Suprapubic skin (tissue), 3 donors: ENCODE results near the gene CYP4A11.

Experiments
- EP300 ChIP-seq: sonication (generic); formaldehyde crosslinking; IDR thresholded peaks from one replicate; pipeline ENCODE4 v1.6.1; 2017; ENCODE audit warnings: antibody characterized with exemption
- POLR2A ChIP-seq, 2 donors: fragments of 450-650 bp; IDR thresholded peaks; one replicate each; pipeline ENCODE4 v1.6.1; 2017; ENCODE audit warnings: antibody characterized with exemption in 2 of 2, mild to moderate bottlenecking in 2 of 2, moderate library complexity in 2 of 2
- TF ChIP-seq, protein P1 (sequence below), 2 donors: fragments of 200-600 bp in 1 of 2; fragments of 450-650 bp in 1 of 2; sonication (generic) in 1 of 2; IDR thresholded peaks; one replicate each; pipeline ENCODE4 v1.5.1; 2016 to 2019; ENCODE audit warnings: antibody characterized with exemption in 2 of 2, mild to moderate bottlenecking in 1 of 2, moderate library complexity in 1 of 2

- TF ChIP-seq, protein P1, sequence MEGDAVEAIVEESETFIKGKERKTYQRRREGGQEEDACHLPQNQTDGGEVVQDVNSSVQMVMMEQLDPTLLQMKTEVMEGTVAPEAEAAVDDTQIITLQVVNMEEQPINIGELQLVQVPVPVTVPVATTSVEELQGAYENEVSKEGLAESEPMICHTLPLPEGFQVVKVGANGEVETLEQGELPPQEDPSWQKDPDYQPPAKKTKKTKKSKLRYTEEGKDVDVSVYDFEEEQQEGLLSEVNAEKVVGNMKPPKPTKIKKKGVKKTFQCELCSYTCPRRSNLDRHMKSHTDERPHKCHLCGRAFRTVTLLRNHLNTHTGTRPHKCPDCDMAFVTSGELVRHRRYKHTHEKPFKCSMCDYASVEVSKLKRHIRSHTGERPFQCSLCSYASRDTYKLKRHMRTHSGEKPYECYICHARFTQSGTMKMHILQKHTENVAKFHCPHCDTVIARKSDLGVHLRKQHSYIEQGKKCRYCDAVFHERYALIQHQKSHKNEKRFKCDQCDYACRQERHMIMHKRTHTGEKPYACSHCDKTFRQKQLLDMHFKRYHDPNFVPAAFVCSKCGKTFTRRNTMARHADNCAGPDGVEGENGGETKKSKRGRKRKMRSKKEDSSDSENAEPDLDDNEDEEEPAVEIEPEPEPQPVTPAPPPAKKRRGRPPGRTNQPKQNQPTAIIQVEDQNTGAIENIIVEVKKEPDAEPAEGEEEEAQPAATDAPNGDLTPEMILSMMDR (IDR thresholded peaks at IDR 0.05), result no peak
- TF ChIP-seq EP300 (no peak), POLR2A (IDR thresholded peaks at IDR 0.05) (no peak)
Measured at GRCh38 chr1:46960250-46960649, 19.0 kb upstream of the CYP4A11 start.
